ENCODE measurements around the gene PDGFC.
A peak's percentile ranks its signal among the peaks of the same experiment; 100 is the strongest.

The PDGFC gene

DNA sequence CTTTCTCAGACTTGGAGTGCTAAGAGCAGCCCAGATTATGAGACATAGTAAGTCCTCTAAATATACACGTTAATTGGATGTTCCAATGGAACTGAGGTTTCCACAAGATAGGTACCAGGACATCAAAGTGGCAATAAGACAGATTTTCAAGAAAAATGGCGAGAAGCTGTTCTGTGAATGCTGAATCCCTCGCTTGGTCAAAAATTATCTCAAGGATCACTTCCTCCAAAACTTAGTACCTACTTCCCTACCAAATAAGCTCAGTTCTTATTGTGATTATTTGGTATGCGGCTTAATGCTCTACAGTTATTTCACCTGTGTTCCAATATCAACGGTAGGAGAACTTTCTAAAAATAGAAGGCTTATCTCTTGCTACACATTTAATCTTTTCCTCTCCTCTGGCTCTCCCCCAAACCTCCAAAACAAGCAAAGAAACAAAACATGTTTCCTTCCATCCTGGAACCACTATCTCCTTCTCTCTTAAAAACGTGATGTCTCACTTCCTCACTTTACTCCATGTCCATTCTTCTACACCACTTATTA, 14.7 kb downstream of the PDGFC start:
- intact Hi-C loops (cut with DNase I), result no loop called here
- no peak for DNase-seq

GRCh38 chr4:156956359-156956758, 15.2 kb downstream of the PDGFC start:
- DNase-seq, result no peak
- intact Hi-C loops (cut with DNase I), result no loop called here

GRCh38 chr4:156954587-156954986, 17.0 kb downstream of the PDGFC start:
- intact Hi-C loops (cut with DNase I), result no loop called here
- DNase-seq, result no peak

GRCh38 chr4:156953951-156954350, 17.6 kb downstream of the PDGFC start:
- intact Hi-C loops (cut with DNase I), result no loop called here
- DNase-seq, result no peak

DNA sequence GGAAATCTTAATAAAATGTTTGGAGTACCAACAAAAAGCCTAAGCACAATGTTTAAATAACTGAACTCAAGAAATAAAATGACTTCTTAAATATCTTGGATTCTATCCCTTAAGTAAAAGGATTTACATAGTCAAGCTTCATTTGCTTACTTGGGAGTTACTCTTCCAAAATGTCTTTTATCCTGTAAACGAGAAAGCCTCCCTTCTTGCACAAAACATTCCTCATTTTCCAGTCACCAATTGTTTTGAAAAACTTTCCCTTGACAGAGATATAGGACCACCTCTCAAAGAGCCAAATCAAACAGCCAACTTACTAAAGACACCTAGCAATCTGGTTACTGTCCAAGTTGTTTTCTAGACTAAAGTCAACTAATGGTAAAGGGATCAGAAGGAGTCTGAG, 18.6 kb downstream of the PDGFC start:
- intact Hi-C loops (cut with DNase I), result no loop called here
- DNase-seq, result no peak

- intact Hi-C loops (cut with DNase I), result no loop called here
- no peak for DNase-seq
Measured at GRCh38 chr4:156952078-156952759, 19.4 kb downstream of the PDGFC start.

- intact Hi-C loops (cut with DNase I), result no loop called here
- no peak for DNase-seq
Measured at GRCh38 chr4:156950948-156951347, 20.7 kb downstream of the PDGFC start.

GRCh38 chr4:156950090-156950489, 21.5 kb downstream of the PDGFC start:
- DNase-seq, result no peak
- intact Hi-C loops (cut with DNase I), result no loop called here

GRCh38 chr4:156949373-156949814, 22.2 kb downstream of the PDGFC start:
- no peak for DNase-seq
- intact Hi-C loops (cut with DNase I), result no loop called here

DNA sequence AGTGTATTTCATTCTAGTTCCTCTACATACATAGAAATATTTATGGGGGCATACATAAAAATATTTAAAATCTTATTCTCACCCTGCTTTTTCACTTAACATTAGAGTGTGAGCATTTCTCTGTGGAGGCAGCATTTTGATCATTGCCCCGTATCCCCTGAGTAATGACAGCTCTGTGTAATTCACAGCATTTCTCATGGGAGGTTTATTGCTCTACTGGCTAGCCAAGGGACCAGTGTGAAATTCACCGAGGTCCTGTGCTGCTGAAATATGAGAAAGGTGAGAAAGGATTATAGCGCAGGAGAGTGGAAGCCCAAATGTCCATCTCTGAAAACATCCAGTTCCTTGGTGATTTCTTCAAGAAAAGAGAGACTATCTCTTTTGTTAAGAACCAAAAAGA, 22.9 kb downstream of the PDGFC start:
- no peak for DNase-seq
- intact Hi-C loops (cut with DNase I), result no loop called here

- DNase-seq, result no peak
- intact Hi-C loops (cut with DNase I), result no loop called here
Measured at GRCh38 chr4:156948133-156948532, 23.5 kb downstream of the PDGFC start.

GRCh38 chr4:156946516-156947424, 24.8 kb downstream of the PDGFC start:
- peak in 2 of 42 donors; percentile 17 to 45 for DNase-seq
- intact Hi-C loops (cut with DNase I), result no loop called here

DNA sequence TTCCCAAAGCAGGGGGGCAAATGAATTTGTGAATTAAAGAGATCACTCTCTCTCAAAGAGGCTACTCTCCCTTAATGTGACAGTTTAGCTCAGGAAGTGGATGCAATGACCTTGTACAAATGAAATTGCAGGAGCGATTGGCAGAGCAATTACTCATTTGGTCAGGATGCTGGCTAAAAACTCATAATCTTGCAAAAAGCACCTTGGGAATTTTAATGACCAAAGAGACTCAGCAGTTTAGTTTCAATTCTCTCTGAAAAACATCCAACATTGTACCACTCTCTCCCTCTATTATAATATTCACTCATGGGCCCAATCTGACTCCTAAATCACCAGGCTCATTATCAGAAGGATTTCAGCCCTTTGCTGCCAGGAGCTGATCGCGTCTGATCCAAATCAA, 26.1 kb downstream of the PDGFC start:
- DNase-seq, result no peak
- intact Hi-C loops (cut with DNase I), result no loop called here

- intact Hi-C loops (cut with DNase I), result no loop called here
- DNase-seq, result no peak
Measured at GRCh38 chr4:156942991-156943390, 28.6 kb downstream of the PDGFC start.

- DNase-seq, result peak in 5 of 42 donors; percentile 7 to 56 (median 27)
- intact Hi-C loops (cut with DNase I), result no loop called here
Measured at GRCh38 chr4:156941940-156942548, 29.6 kb downstream of the PDGFC start.

DNA sequence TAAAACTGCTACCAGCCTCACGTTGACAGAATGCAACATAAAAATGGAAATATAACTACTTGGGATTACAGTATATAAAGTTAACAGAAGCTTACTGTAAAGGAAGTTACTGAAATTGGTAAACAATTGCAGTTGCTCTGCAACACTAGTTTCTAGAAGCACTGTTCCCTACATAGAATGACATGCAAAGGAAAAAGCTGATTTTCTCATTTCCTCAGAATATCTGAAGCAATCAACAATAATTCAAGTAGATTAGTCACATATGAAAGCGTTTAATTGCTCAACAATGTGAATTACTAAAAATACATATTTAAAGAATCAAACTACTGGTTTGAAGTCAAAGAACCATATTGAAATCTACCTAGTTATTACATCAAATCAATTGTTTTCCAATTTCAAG, 31.8 kb downstream of the PDGFC start:
- no peak for DNase-seq
- intact Hi-C loops (cut with DNase I), result no loop called here

DNA sequence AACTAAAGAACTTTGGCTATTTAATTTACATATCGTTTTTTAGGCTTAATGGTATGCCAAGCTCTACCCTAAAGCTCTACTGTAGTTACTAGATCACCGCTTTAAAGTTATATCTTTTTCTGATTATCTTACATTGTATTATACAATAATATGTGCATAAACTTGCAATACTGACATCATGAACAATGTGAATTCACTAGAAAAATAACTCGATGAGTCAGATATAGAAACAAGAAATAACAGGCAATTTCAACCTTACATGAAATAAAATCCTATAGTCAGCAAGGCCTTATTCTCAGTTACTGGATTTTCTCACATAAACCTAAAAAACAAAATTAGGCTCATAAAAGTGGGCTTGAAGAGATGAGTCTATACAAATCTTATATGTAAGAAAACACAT, 32.5 kb downstream of the PDGFC start:
- no peak for DNase-seq
- intact Hi-C loops (cut with DNase I), result no loop called here

- DNase-seq, result no peak
- intact Hi-C loops (cut with DNase I), result no loop called here
Measured at GRCh38 chr4:156934259-156934635, 37.4 kb downstream of the PDGFC start.

GRCh38 chr4:156933633-156934258, 37.9 kb downstream of the PDGFC start:
- no peak for DNase-seq
- intact Hi-C loops (cut with DNase I), result no loop called here

All from head of caudate nucleus (tissue), 42 donors.